Ishikawa (cell line): ENCODE measurements around the gene ZNF358.

Experiments used
- EGR1 ChIP-seq: IDR thresholded peaks from 2 replicates; pipeline ENCODE4 v1.6.1; 2012
- EP300 ChIP-seq: IDR thresholded peaks from 2 replicates; pipeline ENCODE4 v1.6.1; 2012; ENCODE audit warnings: borderline replicate concordance
- RAD21 ChIP-seq: IDR thresholded peaks from 2 replicates; pipeline ENCODE4 v1.6.1; 2012; ENCODE audit warnings: low read depth
- YY1 ChIP-seq: IDR thresholded peaks from 2 replicates; pipeline ENCODE4 v1.6.1; 2012; ENCODE audit warnings: low read depth
- TF ChIP-seq, protein P1 (sequence below): IDR thresholded peaks from 2 replicates; pipeline ENCODE4 v1.6.1; 2012; ENCODE audit warnings: low read depth, mild to moderate bottlenecking
- TF ChIP-seq, protein P2 (sequence below): IDR thresholded peaks from 2 replicates; pipeline ENCODE4 v1.6.1; 2012
- TF ChIP-seq, protein P3 (sequence below): IDR thresholded peaks from 2 replicates; pipeline ENCODE4 v1.6.1; 2012

DNA sequence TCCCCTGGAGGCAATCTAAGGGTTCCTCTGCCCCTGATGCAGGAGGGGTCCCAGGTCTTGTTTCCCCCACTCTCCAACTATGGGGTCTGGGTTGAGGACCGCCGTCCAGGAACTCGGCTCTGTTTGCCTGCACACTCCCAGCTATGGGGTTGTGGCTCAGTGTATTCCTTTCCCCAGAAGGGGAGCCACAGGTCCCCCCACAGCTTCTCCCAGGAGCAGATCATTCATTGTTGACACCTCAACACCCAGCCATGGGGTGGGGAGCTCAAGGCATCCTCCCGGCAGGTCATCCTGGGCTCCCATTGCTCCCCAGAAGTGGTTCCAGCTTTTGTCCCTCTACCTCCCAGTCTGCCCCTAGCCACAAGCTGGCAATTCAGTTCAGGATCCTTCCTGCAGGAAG lies 975 bp downstream of the ZNF358 start:
- TF ChIP-seq RAD21 (no peak), EP300 (no peak), EGR1 (no peak), YY1 (no peak)
- TF ChIP-seq, protein P1, sequence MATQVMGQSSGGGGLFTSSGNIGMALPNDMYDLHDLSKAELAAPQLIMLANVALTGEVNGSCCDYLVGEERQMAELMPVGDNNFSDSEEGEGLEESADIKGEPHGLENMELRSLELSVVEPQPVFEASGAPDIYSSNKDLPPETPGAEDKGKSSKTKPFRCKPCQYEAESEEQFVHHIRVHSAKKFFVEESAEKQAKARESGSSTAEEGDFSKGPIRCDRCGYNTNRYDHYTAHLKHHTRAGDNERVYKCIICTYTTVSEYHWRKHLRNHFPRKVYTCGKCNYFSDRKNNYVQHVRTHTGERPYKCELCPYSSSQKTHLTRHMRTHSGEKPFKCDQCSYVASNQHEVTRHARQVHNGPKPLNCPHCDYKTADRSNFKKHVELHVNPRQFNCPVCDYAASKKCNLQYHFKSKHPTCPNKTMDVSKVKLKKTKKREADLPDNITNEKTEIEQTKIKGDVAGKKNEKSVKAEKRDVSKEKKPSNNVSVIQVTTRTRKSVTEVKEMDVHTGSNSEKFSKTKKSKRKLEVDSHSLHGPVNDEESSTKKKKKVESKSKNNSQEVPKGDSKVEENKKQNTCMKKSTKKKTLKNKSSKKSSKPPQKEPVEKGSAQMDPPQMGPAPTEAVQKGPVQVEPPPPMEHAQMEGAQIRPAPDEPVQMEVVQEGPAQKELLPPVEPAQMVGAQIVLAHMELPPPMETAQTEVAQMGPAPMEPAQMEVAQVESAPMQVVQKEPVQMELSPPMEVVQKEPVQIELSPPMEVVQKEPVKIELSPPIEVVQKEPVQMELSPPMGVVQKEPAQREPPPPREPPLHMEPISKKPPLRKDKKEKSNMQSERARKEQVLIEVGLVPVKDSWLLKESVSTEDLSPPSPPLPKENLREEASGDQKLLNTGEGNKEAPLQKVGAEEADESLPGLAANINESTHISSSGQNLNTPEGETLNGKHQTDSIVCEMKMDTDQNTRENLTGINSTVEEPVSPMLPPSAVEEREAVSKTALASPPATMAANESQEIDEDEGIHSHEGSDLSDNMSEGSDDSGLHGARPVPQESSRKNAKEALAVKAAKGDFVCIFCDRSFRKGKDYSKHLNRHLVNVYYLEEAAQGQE: no peak
- TF ChIP-seq, protein P2, sequence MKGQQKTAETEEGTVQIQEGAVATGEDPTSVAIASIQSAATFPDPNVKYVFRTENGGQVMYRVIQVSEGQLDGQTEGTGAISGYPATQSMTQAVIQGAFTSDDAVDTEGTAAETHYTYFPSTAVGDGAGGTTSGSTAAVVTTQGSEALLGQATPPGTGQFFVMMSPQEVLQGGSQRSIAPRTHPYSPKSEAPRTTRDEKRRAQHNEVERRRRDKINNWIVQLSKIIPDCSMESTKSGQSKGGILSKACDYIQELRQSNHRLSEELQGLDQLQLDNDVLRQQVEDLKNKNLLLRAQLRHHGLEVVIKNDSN: no peak
- TF ChIP-seq, protein P3, sequence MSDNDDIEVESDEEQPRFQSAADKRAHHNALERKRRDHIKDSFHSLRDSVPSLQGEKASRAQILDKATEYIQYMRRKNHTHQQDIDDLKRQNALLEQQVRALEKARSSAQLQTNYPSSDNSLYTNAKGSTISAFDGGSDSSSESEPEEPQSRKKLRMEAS: no peak
